Ovary (tissue), 9 donors: Measurements from ENCODE around the gene SNRPF. TPM values are rescaled to one million over a fixed set of nuclear protein-coding genes. Genes with fewer than 3 reads are reported as not detected.

Experiments
- DNase-seq, 5 donors: peaks; one replicate each; pipeline ENCODE4 v3.0.0-alpha.2; 2019 to 2020
- H3K27ac ChIP-seq, 2 donors: fragments of 200-600 bp; one replicate each; pipeline versions ENCODE4 v1.5.1 to v1.8.0; 2019 to 2022
- H3K27me3 ChIP-seq: fragments of 200-600 bp; one replicate; pipeline ENCODE4 v1.8.0; 2022
- H3K36me3 ChIP-seq: fragments of 200-600 bp; sonication (generic); one replicate; pipeline ENCODE4 v1.5.1; 2019
- H3K4me1 ChIP-seq: one replicate; pipeline ENCODE4 v1.8.1; 2013; ENCODE audit warnings: mild to moderate bottlenecking, moderate library complexity; ENCODE audit not compliant: insufficient read depth
- H3K4me3 ChIP-seq: fragments of 200-600 bp; sonication (generic); one replicate; pipeline ENCODE4 v1.5.1; 2017
- H3K9me3 ChIP-seq, 2 donors: fragments of 200-600 bp in 1 of 2; sonication (generic) in 1 of 2; one replicate each; pipeline versions ENCODE4 v1.5.1 to v1.8.1; 2013 to 2019; ENCODE audit warnings: mild to moderate bottlenecking in 1 of 2, moderate library complexity in 1 of 2
- CTCF ChIP-seq, 3 donors: fragments of 450-650 bp in 2 of 3; fragments of 200-600 bp in 1 of 3; IDR thresholded peaks; one replicate each; pipeline versions ENCODE4 v1.5.1 to v1.8.0; 2016 to 2022; ENCODE audit warnings: antibody characterized with exemption in 3 of 3, mild to moderate bottlenecking in 1 of 3
- EP300 ChIP-seq: sonication (generic); formaldehyde crosslinking; IDR thresholded peaks from one replicate; pipeline ENCODE4 v1.6.1; 2017; ENCODE audit warnings: antibody characterized with exemption
- POLR2A ChIP-seq: fragments of 450-650 bp; IDR thresholded peaks from one replicate; pipeline ENCODE4 v1.6.1; 2017; ENCODE audit warnings: antibody characterized with exemption, mild to moderate bottlenecking, moderate library complexity
- WGBS, 3 donors: extraction: QIAGEN DNeasy Blood & Tissue Kit in 1 of 3; methylation state at CpG; one replicate each; pipeline versions ENCODE4 v1.1.5 to v1.1.7; 2013 to 2017; 5-methylcytosine and 5-hydroxymethylcytosine counted together
- intact Hi-C, 4 donors: fragments of 100-400 bp; cut with DNase I; formaldehyde crosslinking; loops; one replicate each; pipeline versions ENCODE4 v1.11.0 to v1.15.1; 2022 to 2023
- polyA plus RNA-seq, 2 donors: library from polyadenylated mRNA; stranded (reverse); fragments of 200-250 nt in 1 of 2; fragments of 350-450 nt in 1 of 2; fragmentation: Illumina TruSeq in 1 of 2; extraction: RNeasy Lipid Tissue Mini Kit (QIAGEN cat#74804) in 1 of 2; gene quantifications; one replicate each; pipeline ENCODE4 v1.2.3, GENCODE V29; 2013 to 2014
- total RNA-seq, 7 donors: library from RNA; depleted of rRNA in 2 of 7; stranded (reverse); fragments of >200 nt in 2 of 7; fragmentation: NEBNext Ultra II Directional in 3 of 7; extraction: Animal tissue kit (Norgen Biotek cat#: 25700) in 3 of 7; gene quantifications; one replicate each; pipeline versions ENCODE4 v1.1.0 to v1.2.4, GENCODE V29; 2016 to 2023
- donor health status: DM: no; HTN: no; CAD: no; lungs with moderate emphysema.
- donor health status: DM: no; HTN: no; CAD: no.
- donor health status: Bipolar disorder and iron deficiency.
- donor health status: DM: yes; HTN: yes; CAD: no.
- donor health status: DM: no; HTN: no; CAD: no.
- donor health status: DM: yes; HTN: yes; CAD: no.

SNRPF gene
- total and polyA plus RNA-seq, 9 donors = 8.5 to 28.4 (median 17.9) TPM

GRCh38 chr12:95862038-95862437 lies 3.3 kb downstream of the SNRPF start:
- H3K27me3 ChIP-seq = no peaks in the 10 kb centered on the region
- H3K9me3 ChIP-seq = no peaks in the 10 kb centered on the region
- no peak for TF ChIP-seq EP300
- TF ChIP-seq CTCF (IDR thresholded peaks at IDR 0.05) = no peak
- no peak for TF ChIP-seq POLR2A
- WGBS, 3 donors = 95 to 98% (median 98%) methylated on average over 3 of the region's 3 CpGs
- no peaks in the 10 kb centered on the region for H3K36me3 ChIP-seq
- peaks cover 10% of the 10 kb centered on the region for H3K4me1 ChIP-seq
- no peak overlapping the region for H3K4me3 ChIP-seq
- DNase-seq = no peak
- intact Hi-C loops = no loop called here
- no peak overlapping the region for H3K27ac ChIP-seq

- no peaks in the 10 kb centered on the region for H3K36me3 ChIP-seq
Measured at GRCh38 chr12:95863337-95863736, 4.6 kb downstream of the SNRPF start.

GRCh38 chr12:95870897-95871296 lies 12.1 kb downstream of the SNRPF start:
- no peak for DNase-seq
- no peak for TF ChIP-seq EP300
- no peak for TF ChIP-seq CTCF (IDR thresholded peaks at IDR 0.05)
- TF ChIP-seq POLR2A = no peak
- intact Hi-C loops = no loop called here
- no peak overlapping the region for H3K27ac ChIP-seq
- no peaks in the 10 kb centered on the region for H3K4me1 ChIP-seq
- no peaks in the 10 kb centered on the region for H3K9me3 ChIP-seq
- no peaks in the 10 kb centered on the region for H3K36me3 ChIP-seq
- 82 to 91% (median 90%) methylated on average over 4 of the region's 4 CpGs for WGBS, 3 donors
- H3K27me3 ChIP-seq = no peaks in the 10 kb centered on the region
- no peak overlapping the region for H3K4me3 ChIP-seq

More at GRCh38 chr12:95863337-95863736, 4.6 kb downstream of the SNRPF start:
- DNase-seq = no peak
- Histone ChIP-seq H3K4me1 (peaks cover 10% of the 10 kb centered on the region), H3K4me3 (no peak overlapping the region), H3K9me3 (no peaks in the 10 kb centered on the region), H3K27ac (no peak overlapping the region), H3K27me3 (no peaks in the 10 kb centered on the region)
- TF ChIP-seq POLR2A (no peak), EP300 (no peak), CTCF (IDR thresholded peaks at IDR 0.05) (no peak)
- intact Hi-C loops = no loop called here

GRCh38 chr12:95874452-95874851 lies 15.7 kb downstream of the SNRPF start:
- WGBS, 3 donors = 77 to 85% (median 78%) methylated on average over 4 of the region's 4 CpGs
- intact Hi-C loops = no loop called here

More at GRCh38 chr12:95874452-95874851, 15.7 kb downstream of the SNRPF start:
- DNase-seq = no peak
- no peak for TF ChIP-seq POLR2A
- TF ChIP-seq EP300 = no peak
- TF ChIP-seq CTCF (IDR thresholded peaks at IDR 0.05) = no peak
- H3K27ac ChIP-seq = no peak overlapping the region
- no peaks in the 10 kb centered on the region for H3K4me1 ChIP-seq
- H3K27me3 ChIP-seq = no peaks in the 10 kb centered on the region
- H3K4me3 ChIP-seq = no peak overlapping the region
- H3K36me3 ChIP-seq = no peaks in the 10 kb centered on the region
- H3K9me3 ChIP-seq = no peaks in the 10 kb centered on the region
